Left ventricle myocardium superior (tissue), 1 donor: Measurements from ENCODE around the gene ODAD4. TPM values are rescaled to one million over a fixed set of nuclear protein-coding genes. Genes with fewer than 3 reads are reported as not detected.

Source experiments
- ATAC-seq: fragments of 200-7000 bp; cut with Tn5 transposase; one replicate; pipeline ENCODE4 v1.9.1; 2020; ENCODE audit warnings: mild to moderate bottlenecking, moderate library complexity
- DNase-seq: peaks from one replicate; pipeline ENCODE4 v3.0.0-alpha.2; 2020
- intact Hi-C: fragments of 100-400 bp; cut with micrococcal nuclease; formaldehyde crosslinking; loops from one replicate; pipeline ENCODE4 v1.11.0; 2022
- total RNA-seq: library from RNA; stranded (reverse); fragmentation: NEBNext Ultra II Directional; extraction: Animal tissue kit (Norgen Biotek cat#: 25700); gene quantifications from one replicate; pipeline ENCODE4 v1.2.1, GENCODE V29; 2021
- donor health status: DM: no; HTN: yes; CAD: no; lungs with severe emphysema.

ODAD4 gene
- total RNA-seq, 1 donor from 2014 or later: 0.52 TPM

GRCh38 chr17:41965694-41966462 lies 35.5 kb downstream of the ODAD4 start:
- intact Hi-C loops: no loop called here
- peak; percentile 68 for DNase-seq
- peak; percentile 61 for ATAC-seq

- DNase-seq (peak; percentile 96), ATAC-seq (peak; percentile 94)
- intact Hi-C loops: no loop called here
Observed at GRCh38 chr17:41966463-41967140, 36.2 kb downstream of the ODAD4 start, which contains the start of gene CNP. CNP (plus strand) TSS chr17:41966795; CDS start chr17:41966885, 90 bp downstream.

GRCh38 chr17:41967141-41967920 lies 36.9 kb downstream of the ODAD4 start:
- intact Hi-C loops: no loop called here

GRCh38 chr17:41967921-41968578 lies 37.6 kb downstream of the ODAD4 start:
- DNase-seq: peak; percentile 32
- no peak for ATAC-seq
- intact Hi-C loops: no loop called here

More at GRCh38 chr17:41967141-41967920, 36.9 kb downstream of the ODAD4 start:
- DNase-seq (peak; percentile 41), ATAC-seq (peak; percentile 14)

- ATAC-seq (no peak), DNase-seq (no peak)
- intact Hi-C loops: no loop called here
Observed at GRCh38 chr17:41968676-41969075, 38.3 kb downstream of the ODAD4 start.

GRCh38 chr17:41970901-41971331 lies 40.5 kb downstream of the ODAD4 start:
- intact Hi-C loops: no loop called here
- no peak for ATAC-seq
- DNase-seq: no peak

DNA sequence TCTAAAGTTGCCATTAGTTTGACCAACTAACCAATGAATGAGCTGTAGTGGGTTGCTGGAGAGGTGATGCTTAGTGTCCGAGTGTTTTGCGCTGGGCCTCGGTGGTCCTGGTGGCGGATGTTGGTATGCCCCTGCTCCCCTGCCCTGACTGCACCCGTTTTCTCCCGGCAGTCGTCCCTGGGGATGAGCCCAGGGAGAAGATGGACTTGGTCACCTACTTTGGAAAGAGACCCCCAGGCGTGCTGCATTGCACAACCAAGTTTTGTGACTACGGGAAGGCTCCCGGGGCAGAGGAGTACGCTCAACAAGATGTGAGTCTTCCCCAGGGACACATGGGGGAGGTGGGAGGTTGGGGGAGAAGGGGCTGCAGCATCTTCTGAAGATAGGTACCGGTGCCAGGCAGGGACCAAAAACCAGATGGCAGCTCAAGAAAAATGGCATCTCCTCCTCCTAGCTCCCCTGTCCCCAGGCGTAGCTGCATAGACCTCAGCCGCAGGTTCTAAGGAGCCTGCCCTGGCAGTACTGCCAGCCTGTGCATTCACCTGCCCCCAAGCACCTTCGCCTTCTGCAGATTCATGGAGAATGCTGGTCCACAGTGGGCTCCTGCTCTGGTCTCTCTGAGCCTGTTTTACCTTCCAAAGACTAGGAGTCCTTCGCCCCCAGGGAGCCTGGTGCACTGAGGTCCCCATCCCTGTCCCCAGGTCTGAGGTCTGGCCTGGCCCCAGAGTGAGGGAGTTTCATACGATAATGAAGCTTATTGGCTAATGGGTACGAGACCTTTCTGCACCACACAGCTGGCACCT lies 41.5 kb downstream of the ODAD4 start:
- DNase-seq (no peak), ATAC-seq (no peak)
- intact Hi-C loops: no loop called here

- intact Hi-C loops: no loop called here
- peak; percentile 52 for ATAC-seq
- peak; percentile 62 for DNase-seq
Observed at GRCh38 chr17:41972571-41973407, 42.4 kb downstream of the ODAD4 start.

DNA sequence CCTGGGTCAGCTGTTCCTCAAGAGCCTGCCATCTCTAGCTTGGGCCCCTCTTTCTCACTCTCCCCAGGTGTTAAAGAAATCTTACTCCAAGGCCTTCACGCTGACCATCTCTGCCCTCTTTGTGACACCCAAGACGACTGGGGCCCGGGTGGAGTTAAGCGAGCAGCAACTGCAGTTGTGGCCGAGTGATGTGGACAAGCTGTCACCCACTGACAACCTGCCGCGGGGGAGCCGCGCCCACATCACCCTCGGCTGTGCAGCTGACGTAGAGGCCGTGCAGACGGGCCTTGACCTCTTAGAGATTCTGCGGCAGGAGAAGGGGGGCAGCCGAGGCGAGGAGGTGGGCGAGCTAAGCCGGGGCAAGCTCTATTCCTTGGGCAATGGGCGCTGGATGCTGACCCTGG lies 43.0 kb downstream of the ODAD4 start:
- ATAC-seq (no peak), DNase-seq (peak; percentile 35)
- intact Hi-C loops: no loop called here

- DNase-seq (no peak), ATAC-seq (no peak)
- intact Hi-C loops: no loop called here
Observed at GRCh38 chr17:41974031-41974430, 43.6 kb downstream of the ODAD4 start.

GRCh38 chr17:41974658-41975057 lies 44.2 kb downstream of the ODAD4 start:
- ATAC-seq: no peak
- no peak for DNase-seq
- intact Hi-C loops: no loop called here

GRCh38 chr17:41975099-41976083 lies 45.0 kb downstream of the ODAD4 start:
- DNase-seq: no peak
- intact Hi-C loops: no loop called here
- ATAC-seq: no peak

GRCh38 chr17:41976142-41976768 lies 45.8 kb downstream of the ODAD4 start:
- intact Hi-C loops: no loop called here
- DNase-seq (no peak), ATAC-seq (peak; percentile 36)

DNA sequence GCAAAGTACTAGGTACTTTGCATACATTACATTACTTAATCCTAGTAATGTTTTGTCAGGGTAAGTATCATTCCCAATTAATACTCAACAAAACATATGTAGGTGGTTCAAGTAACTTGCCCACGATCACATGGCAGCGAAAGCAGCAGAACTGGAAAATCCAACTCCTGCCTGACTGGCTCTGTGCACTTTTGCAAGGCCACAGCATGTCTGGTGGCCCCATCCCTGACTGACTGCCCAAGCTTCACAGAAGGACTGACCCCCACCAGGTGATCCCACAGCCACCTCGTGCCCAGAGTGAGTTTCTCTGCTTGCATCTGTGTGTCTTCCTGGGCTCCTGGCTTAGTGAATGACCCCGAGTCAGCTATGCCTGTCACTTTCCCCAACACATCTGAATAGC lies 47.6 kb downstream of the ODAD4 start:
- ATAC-seq (no peak), DNase-seq (no peak)
- intact Hi-C loops: no loop called here

- DNase-seq (no peak), ATAC-seq (no peak)
- intact Hi-C loops: no loop called here
Observed at GRCh38 chr17:41982026-41982760, 51.8 kb downstream of the ODAD4 start.
